ENCODE data around the gene ATP5F1B. TPM values are rescaled to one million over a fixed set of nuclear protein-coding genes. Genes with fewer than 3 reads are reported as not detected.
A peak's percentile ranks its signal among the peaks of the same experiment; 100 is the strongest.

Gene ATP5F1B
- total and polyA plus RNA-seq, 2 of the 13 experiments (the other 11 are each of a cell fraction or from before 2014, with no cell fraction given): 1,051 to 1,180 TPM

DNA sequence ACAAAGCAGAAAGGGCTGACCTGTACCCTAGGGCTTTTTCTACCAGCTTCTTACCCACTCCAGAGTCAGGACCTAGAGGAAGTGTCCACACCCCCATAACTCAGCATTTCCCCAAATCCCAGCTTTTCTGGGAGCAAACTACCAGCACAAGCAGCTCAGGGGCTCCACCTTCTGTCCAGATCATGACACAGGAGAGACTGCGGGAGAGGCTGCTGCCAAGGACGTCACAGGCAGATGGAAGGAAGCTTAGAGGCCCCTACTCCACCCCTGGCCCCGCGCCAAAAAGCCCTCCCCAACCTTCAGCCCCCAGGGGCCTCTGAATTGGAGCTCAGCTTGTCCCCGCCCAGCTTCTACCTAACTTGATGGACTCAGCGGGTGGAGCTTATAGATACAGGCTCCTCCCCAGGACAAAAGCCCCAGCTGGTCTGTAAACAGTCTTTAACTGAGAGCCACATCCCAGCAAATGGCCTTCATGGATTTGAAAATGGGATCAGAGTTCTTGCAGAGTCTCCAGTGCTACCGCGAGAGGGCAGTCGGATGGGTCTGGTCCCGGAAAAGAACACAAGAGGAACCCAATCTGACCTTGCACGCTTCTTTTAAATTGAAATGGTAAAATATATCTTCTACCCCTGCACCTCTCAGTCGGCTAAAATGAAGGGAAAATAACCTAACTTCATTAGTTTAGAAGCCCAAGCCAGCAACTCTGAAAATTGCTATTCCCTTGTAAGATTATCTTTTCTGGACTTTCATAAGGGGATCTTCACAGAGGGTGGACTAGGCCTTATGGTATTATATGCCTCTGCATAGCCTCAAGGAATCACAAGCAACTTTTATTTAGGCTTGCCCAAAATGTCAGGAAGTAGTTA, 8.9 kb downstream of the ATP5F1B start (continued):
- no peak; the same call in 1 of the 2 replicates for TF ChIP-seq THRA (CRISPR knock-in tag; IDR thresholded peaks at IDR 0.05; ENCODE audit: borderline replicate concordance)
- TF ChIP-seq ZMYM4 (CRISPR knock-in tag; IDR thresholded peaks at IDR 0.05): peak; percentile 86
- TF ChIP-seq SRSF1 (optimal IDR thresholded peaks at IDR 0.05; ENCODE audit: low read depth, low read length): peak; percentile 79
- TF ChIP-seq ZNF10 (CRISPR knock-in tag; IDR thresholded peaks at IDR 0.05; ENCODE audit: borderline replicate concordance, low read depth): no peak
- no peak for TF ChIP-seq ZNF674 (CRISPR knock-in tag; IDR thresholded peaks at IDR 0.05; ENCODE audit: low read depth)
- no peak for TF ChIP-seq PHB2 (IDR thresholded peaks at IDR 0.05; ENCODE audit: partially characterized antibody)
- TF ChIP-seq, protein P1, sequence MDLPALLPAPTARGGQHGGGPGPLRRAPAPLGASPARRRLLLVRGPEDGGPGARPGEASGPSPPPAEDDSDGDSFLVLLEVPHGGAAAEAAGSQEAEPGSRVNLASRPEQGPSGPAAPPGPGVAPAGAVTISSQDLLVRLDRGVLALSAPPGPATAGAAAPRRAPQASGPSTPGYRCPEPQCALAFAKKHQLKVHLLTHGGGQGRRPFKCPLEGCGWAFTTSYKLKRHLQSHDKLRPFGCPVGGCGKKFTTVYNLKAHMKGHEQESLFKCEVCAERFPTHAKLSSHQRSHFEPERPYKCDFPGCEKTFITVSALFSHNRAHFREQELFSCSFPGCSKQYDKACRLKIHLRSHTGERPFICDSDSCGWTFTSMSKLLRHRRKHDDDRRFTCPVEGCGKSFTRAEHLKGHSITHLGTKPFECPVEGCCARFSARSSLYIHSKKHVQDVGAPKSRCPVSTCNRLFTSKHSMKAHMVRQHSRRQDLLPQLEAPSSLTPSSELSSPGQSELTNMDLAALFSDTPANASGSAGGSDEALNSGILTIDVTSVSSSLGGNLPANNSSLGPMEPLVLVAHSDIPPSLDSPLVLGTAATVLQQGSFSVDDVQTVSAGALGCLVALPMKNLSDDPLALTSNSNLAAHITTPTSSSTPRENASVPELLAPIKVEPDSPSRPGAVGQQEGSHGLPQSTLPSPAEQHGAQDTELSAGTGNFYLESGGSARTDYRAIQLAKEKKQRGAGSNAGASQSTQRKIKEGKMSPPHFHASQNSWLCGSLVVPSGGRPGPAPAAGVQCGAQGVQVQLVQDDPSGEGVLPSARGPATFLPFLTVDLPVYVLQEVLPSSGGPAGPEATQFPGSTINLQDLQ (CRISPR knock-in tag; IDR thresholded peaks at IDR 0.05): no peak
- TF ChIP-seq GTF2F1 (IDR thresholded peaks at IDR 0.05; ENCODE audit: low read length): peak; percentile 46; the same call in 1 of the 2 replicates
- no peak for TF ChIP-seq BATF2 (CRISPR knock-in tag; IDR thresholded peaks at IDR 0.05)
- TF ChIP-seq PRPF4 (IDR thresholded peaks at IDR 0.05; ENCODE audit: low read depth, low read length, poor library complexity, severe bottlenecking): no peak
- peak; percentile 14; the same call in 1 of the 2 replicates for TF ChIP-seq PAF1 (CRISPR knock-in tag; IDR thresholded peaks at IDR 0.05)
- TF ChIP-seq ZNF317 (CRISPR knock-in tag; IDR thresholded peaks at IDR 0.05): peak; percentile 32; the same call in 1 of the 2 replicates
- no peak for TF ChIP-seq RBM39 (IDR thresholded peaks at IDR 0.05; ENCODE audit: low read depth, low read length, poor library complexity, severe bottlenecking)
- TF ChIP-seq ZNF577 (CRISPR knock-in tag; IDR thresholded peaks at IDR 0.05; ENCODE audit: borderline replicate concordance, low read depth): no peak
- TF ChIP-seq, protein P2, sequence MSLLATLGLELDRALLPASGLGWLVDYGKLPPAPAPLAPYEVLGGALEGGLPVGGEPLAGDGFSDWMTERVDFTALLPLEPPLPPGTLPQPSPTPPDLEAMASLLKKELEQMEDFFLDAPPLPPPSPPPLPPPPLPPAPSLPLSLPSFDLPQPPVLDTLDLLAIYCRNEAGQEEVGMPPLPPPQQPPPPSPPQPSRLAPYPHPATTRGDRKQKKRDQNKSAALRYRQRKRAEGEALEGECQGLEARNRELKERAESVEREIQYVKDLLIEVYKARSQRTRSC (CRISPR knock-in tag; IDR thresholded peaks at IDR 0.05; ENCODE audit: low read depth): no peak
- TF ChIP-seq ZNF260 (CRISPR knock-in tag; IDR thresholded peaks at IDR 0.05; ENCODE audit: borderline replicate concordance, low read depth): no peak
- TF ChIP-seq, protein P3, sequence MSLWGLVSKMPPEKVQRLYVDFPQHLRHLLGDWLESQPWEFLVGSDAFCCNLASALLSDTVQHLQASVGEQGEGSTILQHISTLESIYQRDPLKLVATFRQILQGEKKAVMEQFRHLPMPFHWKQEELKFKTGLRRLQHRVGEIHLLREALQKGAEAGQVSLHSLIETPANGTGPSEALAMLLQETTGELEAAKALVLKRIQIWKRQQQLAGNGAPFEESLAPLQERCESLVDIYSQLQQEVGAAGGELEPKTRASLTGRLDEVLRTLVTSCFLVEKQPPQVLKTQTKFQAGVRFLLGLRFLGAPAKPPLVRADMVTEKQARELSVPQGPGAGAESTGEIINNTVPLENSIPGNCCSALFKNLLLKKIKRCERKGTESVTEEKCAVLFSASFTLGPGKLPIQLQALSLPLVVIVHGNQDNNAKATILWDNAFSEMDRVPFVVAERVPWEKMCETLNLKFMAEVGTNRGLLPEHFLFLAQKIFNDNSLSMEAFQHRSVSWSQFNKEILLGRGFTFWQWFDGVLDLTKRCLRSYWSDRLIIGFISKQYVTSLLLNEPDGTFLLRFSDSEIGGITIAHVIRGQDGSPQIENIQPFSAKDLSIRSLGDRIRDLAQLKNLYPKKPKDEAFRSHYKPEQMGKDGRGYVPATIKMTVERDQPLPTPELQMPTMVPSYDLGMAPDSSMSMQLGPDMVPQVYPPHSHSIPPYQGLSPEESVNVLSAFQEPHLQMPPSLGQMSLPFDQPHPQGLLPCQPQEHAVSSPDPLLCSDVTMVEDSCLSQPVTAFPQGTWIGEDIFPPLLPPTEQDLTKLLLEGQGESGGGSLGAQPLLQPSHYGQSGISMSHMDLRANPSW (CRISPR knock-in tag; IDR thresholded peaks at IDR 0.05; ENCODE audit: borderline replicate concordance): peak; percentile 57; the same call in 1 of the 2 replicates

Data from HepG2 (cell line).